Hindlimb muscle (tissue), 1 donor: ENCODE measurements around the gene CLMP. TPM values are rescaled to one million over a fixed set of nuclear protein-coding genes. Genes with fewer than 3 reads are reported as not detected.

Experiments used
- DNase-seq: peaks from one replicate; pipeline ENCODE4 v3.0.0-alpha.2; 2013
- polyA plus RNA-seq: library from polyadenylated mRNA; unstranded; fragments of 120-200 nt; gene quantifications from one replicate; pipeline ENCODE4 v1.2.1, GENCODE V29; 2013; ENCODE audit not compliant: insufficient read length

Gene CLMP
- polyA plus RNA-seq, 1 donor: 12.5 TPM

DNA sequence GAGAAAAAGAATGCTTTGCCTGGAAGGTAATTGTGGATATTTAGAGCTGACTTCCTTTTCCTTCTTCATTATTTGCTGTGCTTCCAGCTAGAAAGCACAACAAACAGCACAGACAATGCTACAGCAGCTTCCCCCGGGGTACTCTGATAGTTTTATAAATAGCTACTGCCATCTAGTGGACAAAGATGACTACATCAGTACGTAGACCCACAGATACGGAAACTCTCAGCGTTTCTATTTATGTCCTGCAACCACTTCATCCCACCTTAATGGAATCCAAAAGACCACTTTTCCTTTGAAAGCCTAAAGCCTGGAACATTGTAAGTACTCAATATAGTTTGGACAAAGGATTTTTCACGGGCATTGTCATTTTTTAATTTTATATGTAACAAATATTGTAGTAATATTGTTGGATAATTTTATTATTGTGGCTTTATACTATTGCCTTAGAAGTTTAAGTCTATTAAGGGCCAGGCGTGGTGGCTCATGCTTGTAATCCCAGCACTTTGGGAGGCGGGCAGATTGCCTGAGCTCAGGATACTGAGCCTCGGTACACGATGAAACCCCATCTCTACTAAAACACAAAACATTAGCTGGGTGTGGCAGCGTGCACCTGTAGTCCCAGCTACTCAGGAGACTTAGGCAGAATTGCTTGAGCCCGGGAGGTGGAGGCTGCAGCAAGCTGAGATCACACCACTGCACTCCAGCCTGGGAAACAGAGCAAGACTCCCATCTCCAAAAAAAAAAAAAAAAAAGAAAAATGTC lies 140.6 kb downstream of the CLMP start:
- peak; percentile 74 for DNase-seq

DNA sequence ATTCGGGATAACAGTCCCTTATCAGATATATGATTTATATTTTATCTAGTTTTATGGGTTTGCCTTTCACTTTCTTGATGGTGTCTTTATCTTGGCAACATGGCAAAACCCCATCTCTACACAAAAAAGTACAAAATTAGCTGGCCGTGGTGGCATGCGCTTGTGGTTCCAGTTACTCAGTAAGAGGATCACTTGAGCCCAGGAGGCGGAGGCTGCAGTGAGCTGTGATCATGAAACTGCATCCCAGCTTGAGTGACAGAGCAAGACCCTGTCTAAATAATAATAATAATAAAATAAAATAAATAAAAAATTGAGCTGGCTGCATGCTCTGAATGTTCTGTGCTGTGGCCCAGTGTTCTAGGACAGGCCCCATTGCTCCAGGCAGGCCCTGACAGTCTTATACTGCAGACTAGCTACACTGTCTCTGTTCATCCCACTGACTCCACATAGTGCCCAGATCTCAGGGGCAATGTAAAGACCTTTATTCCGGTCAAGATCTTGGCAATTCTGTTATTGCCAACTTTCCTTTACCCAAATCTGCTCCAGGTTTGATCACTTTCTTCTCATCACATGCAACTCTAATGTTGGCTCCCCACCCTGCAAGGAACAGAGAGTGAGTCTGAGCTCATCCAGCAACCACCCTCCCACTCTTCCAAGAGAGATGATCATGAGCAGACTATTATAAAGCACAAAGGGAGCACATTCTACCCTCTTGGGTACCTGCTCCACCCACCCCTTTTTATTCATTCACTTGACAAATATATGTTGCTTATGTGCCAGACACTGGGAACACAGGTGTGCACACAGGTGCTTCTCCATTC lies 141.9 kb downstream of the CLMP start:
- no peak for DNase-seq

DNA sequence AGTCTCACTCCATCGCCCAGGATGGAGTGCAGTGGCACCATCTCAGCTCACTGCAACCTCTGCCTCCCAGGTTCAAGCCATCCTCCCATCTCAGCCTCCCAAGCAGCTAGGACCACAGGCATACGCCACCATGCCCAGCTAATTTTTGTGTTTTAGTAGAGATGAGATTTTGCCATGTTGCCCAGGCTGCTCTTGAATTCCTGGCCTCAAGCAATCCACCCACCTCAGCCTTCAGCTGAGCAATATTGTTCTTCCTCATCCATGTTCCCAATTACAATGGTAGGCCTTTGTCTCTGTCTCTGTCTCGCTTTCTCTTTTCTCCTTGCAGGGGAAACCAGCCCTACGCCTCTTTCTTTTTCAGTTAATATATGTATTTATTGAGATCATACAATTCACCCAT lies 143.4 kb downstream of the CLMP start:
- DNase-seq: no peak

DNA sequence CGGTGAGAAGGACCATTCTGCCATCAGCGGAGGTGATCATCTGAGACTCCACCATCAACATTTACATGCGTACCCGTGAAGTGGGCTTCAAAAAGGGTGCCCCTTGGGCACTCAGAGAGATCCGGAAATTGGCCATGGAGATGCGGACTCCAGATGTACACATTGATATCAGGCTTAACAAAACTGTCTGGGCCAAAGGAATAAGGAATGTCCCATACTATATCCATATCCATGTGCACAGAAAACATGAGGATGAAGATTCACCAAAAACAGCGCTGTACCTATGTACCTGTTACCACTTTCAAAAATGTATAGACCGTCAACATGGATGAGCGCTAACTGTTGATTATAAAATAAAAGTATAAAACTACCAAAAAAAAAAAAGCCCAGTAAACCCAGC lies 143.9 kb downstream of the CLMP start:
- DNase-seq: no peak

DNA sequence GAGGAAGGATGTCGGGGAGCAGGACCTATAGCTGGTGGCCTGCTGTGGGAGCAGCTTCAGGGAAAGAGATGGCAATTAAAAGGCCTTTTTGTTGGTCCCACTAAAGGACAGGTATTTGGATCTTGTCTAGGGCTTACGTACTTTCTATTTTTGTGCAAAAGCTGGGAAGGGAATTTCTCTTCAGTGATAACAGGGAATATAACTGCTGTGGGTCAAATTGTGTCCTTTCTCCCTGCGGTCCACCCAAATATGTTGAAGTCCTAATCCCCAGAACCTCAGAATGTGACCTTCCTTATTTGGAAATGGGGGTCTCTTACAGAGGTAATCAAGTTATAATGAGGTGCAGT lies 147.1 kb downstream of the CLMP start:
- no peak for DNase-seq

DNA sequence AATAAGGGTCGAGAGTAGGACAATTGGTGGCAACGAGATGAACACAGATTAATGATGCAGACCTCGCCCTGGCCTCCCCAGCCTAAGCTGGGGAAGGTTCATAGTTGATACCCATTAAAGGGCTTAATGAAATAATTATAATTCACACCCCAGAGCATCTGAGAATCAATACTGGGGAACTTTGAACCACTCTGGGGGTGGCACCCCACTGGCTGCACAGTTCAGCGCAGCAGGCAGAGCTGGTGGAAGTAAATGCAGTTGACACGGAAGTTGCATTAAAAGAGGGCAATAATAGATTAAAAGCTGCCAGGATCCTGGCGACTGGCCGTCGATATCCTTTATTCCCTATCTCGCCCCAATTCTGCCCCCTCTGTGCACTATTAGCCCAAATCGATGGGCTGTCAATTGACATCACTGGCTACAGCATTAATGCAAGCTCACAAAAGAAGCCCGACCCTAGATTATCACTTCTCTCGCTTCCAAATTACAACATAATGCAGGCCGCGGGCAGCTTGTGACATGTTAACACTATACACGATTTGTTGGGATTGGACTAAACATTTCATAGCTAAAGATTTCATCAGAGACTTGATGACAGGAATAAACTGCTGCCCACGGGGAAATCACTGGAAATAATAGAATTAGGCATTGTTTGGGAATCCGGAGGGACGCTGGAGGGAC lies 147.6 kb downstream of the CLMP start:
- no peak for DNase-seq

DNA sequence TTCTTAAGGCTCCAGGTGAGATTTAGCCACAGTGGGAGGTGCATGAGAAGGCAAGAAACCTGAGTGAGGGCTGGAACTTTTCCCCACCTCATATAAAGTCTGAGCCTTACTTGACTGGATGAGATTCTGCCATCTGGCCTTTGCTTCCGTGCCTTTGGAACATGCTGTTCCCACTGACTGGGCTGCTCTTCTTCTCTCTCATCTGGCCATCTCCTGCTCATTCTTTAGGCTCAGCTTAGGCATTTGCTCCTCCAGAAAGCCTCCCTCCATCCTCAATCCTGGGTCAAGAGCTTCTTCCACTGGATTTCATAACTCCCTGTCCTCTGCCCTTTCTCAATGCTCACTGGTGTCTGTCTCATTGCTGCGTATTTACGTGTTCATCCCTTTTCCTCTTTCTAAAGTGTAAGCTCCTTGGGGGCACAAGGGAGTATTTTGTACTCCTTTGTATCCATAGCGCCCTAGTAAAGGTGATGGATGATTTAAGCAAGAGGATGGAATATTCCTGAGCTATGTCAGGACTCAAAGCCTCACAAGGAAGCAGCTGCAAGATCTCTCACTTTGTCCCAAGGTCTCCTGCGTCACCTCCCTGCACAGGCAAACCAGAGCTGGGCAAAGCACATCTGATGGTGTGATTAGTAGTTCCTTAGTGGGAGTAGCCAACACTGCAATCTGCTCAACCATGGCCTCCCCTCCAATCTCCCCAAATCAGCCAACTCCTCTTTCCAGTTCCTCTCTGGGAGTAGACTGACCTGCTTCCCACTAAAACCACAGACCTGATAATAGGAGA lies 148.4 kb downstream of the CLMP start:
- DNase-seq: no peak

DNA sequence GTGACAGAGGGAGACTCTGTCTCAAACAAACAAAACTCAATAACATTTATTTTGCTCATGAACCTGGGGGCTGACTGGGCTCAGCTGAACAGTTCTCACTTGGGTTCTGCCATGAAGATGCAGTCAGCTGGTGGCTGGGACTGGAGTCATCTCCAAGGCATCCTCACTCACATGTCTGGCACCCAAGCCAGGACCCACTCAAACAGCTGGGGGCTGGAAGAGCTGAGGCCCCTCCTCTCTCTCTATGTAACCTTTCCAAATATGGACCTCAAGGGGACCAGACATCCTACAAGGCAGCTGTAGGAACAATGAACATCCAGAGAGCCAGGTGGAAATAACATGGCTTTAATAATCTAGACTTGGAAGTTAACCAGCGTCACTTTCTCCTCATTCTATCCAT lies 149.9 kb downstream of the CLMP start:
- DNase-seq: no peak

DNA sequence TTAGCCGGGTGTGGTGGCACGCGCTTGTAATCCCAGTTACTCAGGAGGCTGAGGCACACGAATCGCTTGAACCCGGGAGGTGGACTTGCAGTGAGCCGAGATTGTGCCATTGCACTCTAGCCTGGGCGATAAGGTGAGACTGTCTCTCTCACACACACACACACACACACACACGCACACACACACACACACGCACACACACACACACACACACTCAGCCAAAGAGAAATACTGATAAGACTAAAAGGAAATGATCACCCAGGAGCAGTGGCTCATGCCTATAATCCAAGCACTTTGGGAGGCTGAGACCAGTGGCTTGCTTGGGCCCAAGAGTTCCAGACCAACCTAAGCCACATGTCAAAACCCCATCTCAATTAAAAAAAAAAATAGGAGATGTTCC lies 153.9 kb downstream of the CLMP start:
- no peak for DNase-seq

DNA sequence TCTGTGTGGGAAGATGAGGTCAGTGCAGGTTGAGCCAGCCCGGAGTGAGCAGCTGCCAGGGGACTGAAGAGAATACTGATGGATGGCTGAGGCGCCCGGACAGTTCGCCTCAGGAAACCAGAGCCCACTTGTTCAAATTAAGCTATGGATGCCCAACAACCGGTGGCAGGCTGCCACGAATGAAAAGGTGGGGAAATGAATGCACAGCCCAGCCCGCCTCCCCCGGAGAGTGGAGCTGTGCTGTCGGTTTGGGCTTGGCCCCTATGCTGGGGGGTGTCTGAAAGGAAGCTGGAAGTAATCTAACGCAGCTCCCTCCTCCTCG lies 155.0 kb downstream of the CLMP start:
- DNase-seq: peak; percentile 51

DNA sequence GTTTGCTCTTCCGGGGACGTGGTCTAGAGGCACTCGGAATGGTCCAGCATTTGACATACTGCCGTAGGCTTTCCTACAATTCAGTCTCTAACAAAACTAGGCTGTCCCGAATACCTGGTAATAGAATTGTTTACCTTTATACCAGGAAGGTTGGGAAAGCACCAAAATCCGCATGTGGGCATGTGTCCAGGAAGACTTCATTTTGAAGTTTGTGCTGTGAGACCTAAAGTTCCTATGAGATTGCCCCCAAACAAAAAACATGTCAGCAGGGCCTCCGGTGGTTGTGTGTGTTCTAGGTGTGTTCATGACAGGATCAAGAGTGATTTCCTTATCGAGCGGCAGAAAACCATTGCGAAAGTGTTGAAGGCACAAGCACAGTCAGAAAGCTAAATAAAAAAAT lies 159.2 kb downstream of the CLMP start:
- DNase-seq: no peak

DNA sequence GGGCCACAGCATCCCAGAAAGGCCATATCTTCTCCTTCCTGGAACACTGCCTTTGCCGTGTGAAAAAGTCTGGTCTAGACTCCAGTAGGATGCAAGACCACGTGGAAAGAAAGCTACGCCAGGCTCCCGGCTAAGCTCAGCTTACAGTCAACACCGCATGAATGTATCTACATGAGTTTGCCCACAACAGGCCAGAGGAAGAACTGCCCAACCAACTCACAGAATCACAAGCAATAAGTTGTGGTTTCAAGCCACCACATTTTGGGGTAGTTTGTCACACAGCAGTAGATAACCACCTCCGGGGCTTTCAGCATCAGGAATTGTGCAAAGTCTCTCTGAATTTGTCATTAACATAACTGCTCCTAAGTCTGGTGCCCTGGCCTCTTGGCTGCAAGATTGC lies 160.5 kb downstream of the CLMP start:
- DNase-seq: no peak

DNA sequence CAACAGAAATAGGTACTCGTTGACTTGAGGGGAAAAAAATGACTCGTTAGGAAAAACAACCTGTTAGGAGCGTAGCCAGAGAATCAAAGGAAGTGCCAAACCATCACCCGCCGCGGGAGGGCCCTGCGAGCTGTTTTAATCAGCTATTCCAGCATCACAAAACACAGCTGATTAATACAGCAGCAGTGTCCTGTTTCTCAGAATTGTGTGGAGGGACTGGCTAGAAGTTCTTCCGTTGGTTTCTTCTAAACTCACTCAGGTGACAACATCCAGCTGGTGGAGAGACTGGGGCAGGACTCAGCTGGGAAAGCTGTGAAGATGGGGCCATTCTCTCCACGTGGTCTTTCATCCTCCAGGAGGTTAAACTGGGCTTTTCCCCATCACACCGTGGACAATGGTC lies 161.2 kb downstream of the CLMP start:
- no peak for DNase-seq

DNA sequence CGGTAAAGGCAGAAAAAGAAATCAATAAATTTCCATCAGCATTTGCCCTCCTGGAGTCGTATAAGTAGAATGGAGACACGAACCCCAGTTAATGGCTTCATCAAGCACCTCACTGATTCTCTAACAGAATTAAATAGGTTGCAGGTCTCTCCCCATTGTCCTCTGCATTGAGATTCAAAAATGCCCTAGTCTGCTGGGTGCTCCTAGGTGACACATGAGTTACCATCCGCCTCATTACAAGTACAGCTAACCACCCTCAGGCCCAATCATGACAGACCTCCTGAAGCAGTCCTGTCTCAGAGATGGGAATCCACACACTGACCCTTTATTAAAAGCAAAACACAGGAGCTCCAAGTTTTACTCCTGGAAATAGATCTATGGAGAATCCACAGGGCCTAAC lies 164.5 kb downstream of the CLMP start:
- no peak for DNase-seq

DNA sequence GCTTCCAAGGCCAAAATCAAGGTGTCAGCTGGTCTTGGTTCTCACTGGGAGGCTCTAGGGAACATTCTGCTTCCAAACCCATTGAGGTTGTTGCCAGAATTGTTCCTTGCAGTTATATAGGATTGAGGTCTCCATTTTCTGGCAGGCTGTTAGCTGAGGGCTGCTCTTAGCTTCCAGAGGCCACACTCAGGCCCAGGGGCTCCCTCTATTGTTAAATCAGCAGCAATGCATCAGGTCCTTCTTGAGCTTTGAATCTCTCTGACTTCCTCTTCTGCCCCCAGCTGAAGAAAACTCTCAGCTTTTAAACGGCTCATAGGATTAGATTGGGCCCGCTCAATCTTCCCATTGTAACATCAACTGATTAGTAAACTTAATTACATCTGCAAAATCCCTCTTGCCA lies 174.1 kb downstream of the CLMP start:
- DNase-seq: no peak

Other genes with a start within 250 kb of the CLMP start
- gene BSX, start 213.4 kb downstream of the CLMP start, polyA plus RNA-seq: not detected
- gene HSPA8, start 133.1 kb downstream of the CLMP start, polyA plus RNA-seq: 1,701 TPM
- 11.8 TPM for gene GRAMD1B, start 235.0 kb upstream of the CLMP start, polyA plus RNA-seq